GM12878 (cell line): ENCODE results near the gene CSK. TPM values are rescaled to one million over a fixed set of nuclear protein-coding genes. Genes with fewer than 3 reads are reported as not detected.
A peak's percentile ranks its signal among the peaks of the same experiment; 100 is the strongest.
"Not testable (repeated sequence)": the region's sequence is repeated elsewhere in the genome, so short reads cannot be mapped to it uniquely, and the experiment has no call there.

Experiments
- ATAC-seq: fragments of 200-7000 bp; cut with Tn5 transposase; 3 replicates; pipeline ENCODE4 v1.9.1; 2020; ENCODE audit warnings: mild to moderate bottlenecking, moderate library complexity
- BruUV-seq: library from RNA; stranded (reverse); fragments of 400-500 nt; replicated peaks from 2 replicates; lab custom pipeline; 2021; lab: Mats Ljungman, UMichigan
- CTCF ChIA-PET: fragments of 300-600 bp; sonication (Branson Sonifier 250); formaldehyde crosslinking; extraction: SDS; loops from one replicate; lab custom pipeline; 2021; ENCODE audit warnings: inconsistent platforms; lab: Yijun Ruan, JAX
- POLR2A ChIA-PET: fragments of 350-600 bp; formaldehyde crosslinking; extraction: SDS; loops from one replicate; lab custom pipeline; 2021; ENCODE audit warnings: inconsistent platforms; lab: Charles Lee
- RAD21 ChIA-PET: fragments of 300-600 bp; sonication (Branson Sonifier 250); formaldehyde crosslinking; loops from one replicate; lab custom pipeline; 2023; ENCODE audit warnings: antibody characterized with exemption; ENCODE audit not compliant: unreplicated experiment; lab: Charles Lee
- SMC1A ChIA-PET: fragments of 300-600 bp; sonication (Branson Sonifier 250); formaldehyde crosslinking; loops from one replicate; lab custom pipeline; 2023; ENCODE audit not compliant: unreplicated experiment, uncharacterized antibody; lab: Charles Lee
- DNase-seq: peaks from one replicate; pipeline ENCODE4 v3.0.0-alpha.2; 2011; ENCODE audit warnings: low read depth, low spot score
- FAIRE-seq: peaks from 3 replicates; lab custom pipeline; 2011; peaks lifted over from hg19 to GRCh38; lab: Jason Lieb, UNC
- H2AFZ ChIP-seq: 2 replicates; pipeline ENCODE4 v1.6.0; 2011; ENCODE audit warnings: low read depth, low read length, control low read depth; ENCODE audit not compliant: control insufficient read depth
- H3K27ac ChIP-seq: 2 replicates; pipeline ENCODE4 v1.5.1; 2011; ENCODE audit warnings: control low read depth; ENCODE audit not compliant: control insufficient read depth, insufficient read depth
- H3K27me3 ChIP-seq, 2 experiments: replicated peaks in 1 of 2; 2 replicates each; pipeline versions ENCODE4 v1.6.0 to v1.6.1; 2011; ENCODE audit warnings: low read length in 1 of 2; ENCODE audit not compliant: control insufficient read depth in 2 of 2, insufficient read depth in 2 of 2
- H3K36me3 ChIP-seq, 2 experiments: 2 replicates each; pipeline ENCODE4 v1.5.1; 2011; ENCODE audit warnings: low read length in 1 of 2; ENCODE audit not compliant: control insufficient read depth in 2 of 2, insufficient read depth in 2 of 2
- H3K4me1 ChIP-seq: 2 replicates; pipeline ENCODE4 v1.6.1; 2011; ENCODE audit warnings: mild to moderate bottlenecking, low read length, moderate library complexity, mixed read lengths; ENCODE audit not compliant: control insufficient read depth, insufficient read depth
- H3K4me2 ChIP-seq: 2 replicates; pipeline ENCODE4 v1.6.0; 2011; ENCODE audit warnings: control low read depth; ENCODE audit not compliant: control insufficient read depth, insufficient read depth
- H3K4me3 ChIP-seq: fragments of 200-600 bp; sonication (generic); 2 replicates; pipeline ENCODE4 v1.5.1; 2016
- H3K79me2 ChIP-seq: 2 replicates; pipeline ENCODE4 v1.6.0; 2011; ENCODE audit warnings: low read length; ENCODE audit not compliant: control insufficient read depth, insufficient read depth
- H3K9ac ChIP-seq: 2 replicates; pipeline ENCODE4 v1.8.0; 2011; ENCODE audit warnings: low read length, control low read depth, mixed read lengths; ENCODE audit not compliant: control insufficient read depth, insufficient read depth
- H3K9me3 ChIP-seq: replicated peaks from 3 replicates; pipeline ENCODE4 v1.5.1; 2011; ENCODE audit warnings: mild to moderate bottlenecking, low read length; ENCODE audit not compliant: control insufficient read depth, insufficient read depth
- H4K20me1 ChIP-seq: 2 replicates; pipeline ENCODE4 v1.6.0; 2011; ENCODE audit not compliant: control insufficient read depth, insufficient read depth
- BHLHE40 ChIP-seq, 2 experiments: fragments of 450-650 bp in 1 of 2; IDR thresholded peaks; 2 replicates each; pipeline ENCODE4 v1.6.1; 2011 to 2017; ENCODE audit warnings: low read depth in 2 of 2, borderline replicate concordance in 1 of 2, improper control_type of control experiment in 1 of 2, low read length in 1 of 2, mild to moderate bottlenecking in 1 of 2
- EED ChIP-seq: sonication (generic); IDR thresholded peaks from 2 replicates; pipeline ENCODE4 v1.6.1; 2016; ENCODE audit warnings: antibody characterized with exemption, low read depth
- IKZF1 ChIP-seq: fragments of 450-650 bp; conservative IDR thresholded peaks from 2 replicates; pipeline ENCODE4 v1.6.1; 2017; ENCODE audit warnings: antibody characterized with exemption, mild to moderate bottlenecking
- IKZF2 ChIP-seq, 2 experiments: fragments of 450-650 bp; IDR thresholded peaks; 2 replicates each; pipeline ENCODE4 v1.6.1; 2017; ENCODE audit warnings: mild to moderate bottlenecking in 2 of 2, moderate library complexity in 2 of 2
- MEF2A ChIP-seq: IDR thresholded peaks from 2 replicates; pipeline ENCODE4 v1.6.1; 2011; ENCODE audit warnings: low read depth, mild to moderate bottlenecking, low read length, moderate library complexity; ENCODE audit not compliant: insufficient read depth
- MXI1 ChIP-seq: fragments of 150-350 bp; IDR thresholded peaks from 2 replicates; pipeline ENCODE4 v1.6.1; 2011; ENCODE audit warnings: low read depth, mild to moderate bottlenecking, inconsistent platforms, low read length, improper control_type of control experiment
- ZNF384 ChIP-seq: IDR thresholded peaks from 2 replicates; pipeline ENCODE4 v1.6.1; 2012; ENCODE audit warnings: low read depth, mild to moderate bottlenecking, low read length, improper control_type of control experiment, borderline replicate concordance
- WGBS: methylation state at CpG from one replicate; pipeline ENCODE4 v1.1.6; 2016; ENCODE audit warnings: low lambda C conversion rate; ENCODE audit not compliant: insufficient replicate concordance, insufficient coverage; ENCODE audit errors: missing lambda C conversion rate; 5-methylcytosine and 5-hydroxymethylcytosine counted together
- in situ Hi-C: fragments of 300-500 bp; cut with MboI; formaldehyde crosslinking; loops from 9 replicates; pipeline ENCODE4 v1.14.3; 2018; ENCODE audit warnings: mixed read lengths
- intact Hi-C: fragments of 100-400 bp; cut with micrococcal nuclease; formaldehyde crosslinking; loops from one replicate; pipeline ENCODE4 v1.14.2; 2022; ENCODE audit not compliant: unreplicated experiment
- polyA plus RNA-seq, 11 experiments: library from polyadenylated mRNA; depleted of rRNA in 4 of 11; unstranded in 6 of 11; stranded (reverse) in 5 of 11; fragments of >200 nt; fragmentation: Nextera tagmentation in 4 of 11; fragmentation: Illumina TruSeq in 1 of 11; extraction: Ambion mirVana in 4 of 11; extraction: Trizol in 1 of 11; gene quantifications; 1 replicate in 1 of 11; 2 replicates in 10 of 11; pipeline versions ENCODE4 v1.2.1 to v1.2.3, GENCODE V29; 2011 to 2016; ENCODE audit warnings: inconsistent platforms in 2 of 11, missing spikeins in 2 of 11, low read depth in 1 of 11
- total RNA-seq, 4 experiments: library from RNA; depleted of rRNA in 3 of 4; stranded (reverse); fragments of >200 nt in 3 of 4; fragmentation: Illumina TruSeq in 1 of 4; extraction: Trizol in 1 of 4; gene quantifications; 2 replicates each; pipeline versions ENCODE4 v1.2.1 to v1.2.3, GENCODE V29; 2013 to 2021
- TF ChIP-seq, protein P1 (sequence below): IDR thresholded peaks from 2 replicates; pipeline ENCODE4 v1.6.1; 2012; ENCODE audit warnings: low read depth, low read length, improper control_type of control experiment

CSK gene
- total and polyA plus RNA-seq, 10 of the 15 experiments (the other 5 are each of a cell fraction or from before 2014, with no cell fraction given): 3.4 to 327 (median 75.8) TPM

DNA sequence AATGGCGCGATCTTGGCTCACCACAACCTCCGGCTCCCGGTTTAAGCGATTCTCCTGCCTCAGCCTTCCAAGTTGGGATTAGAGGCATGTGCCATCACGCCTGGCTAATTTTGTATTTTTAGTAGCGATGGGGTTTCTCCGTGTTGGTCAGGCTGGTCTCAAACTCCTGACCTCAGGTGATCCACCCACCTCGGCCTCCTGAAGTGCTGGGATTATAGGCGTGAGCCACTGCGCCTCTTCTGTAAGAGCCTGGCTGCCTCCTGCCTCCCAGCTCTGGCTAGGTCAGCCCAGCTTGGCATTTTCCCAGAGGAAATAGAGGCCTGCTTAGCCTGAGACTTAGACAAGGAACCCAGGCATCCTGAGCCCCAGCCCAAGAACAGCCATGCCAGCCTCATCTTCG, 4.2 kb downstream of the CSK start:
- ChIA-PET RAD21 (interaction anchor here (22.9 to 25.2 kb wide), 2 partner anchors 4 to 6 kb away, joined by 1186 read pairs; partner anchors contain the start of gene CSK), CTCF (interaction anchor here (1.2 to 25.9 kb wide), 5 partner anchors 10 to 115 kb away, joined by 3 to 1288 read pairs (median 23); partner anchors contain the start of gene CSK), POLR2A (interaction anchor here (0.6 to 14.2 kb wide), 5 partner anchors 9 to 153 kb away, joined by 3 to 602 read pairs (median 4); partner anchors contain the start of gene CSK), SMC1A (interaction anchor here (2.4 to 15.7 kb wide), 5 partner anchors 9 to 401 kb away, joined by 7 to 811 read pairs (median 23); partner anchors contain the start of gene CSK)
- Histone ChIP-seq H3K4me1 (peaks cover 48% of the 10 kb centered on the region), H3K27ac (peak overlapping the region; percentile 96), H3K4me2 (peak overlapping the region; percentile 67), H3K79me2 (peaks cover 92% of the 10 kb centered on the region), H3K4me3 (peak overlapping the region; percentile 94), H3K9ac (peak overlapping the region; percentile 82)
- H4K20me1 ChIP-seq, H2AFZ ChIP-seq, H3K9me3 ChIP-seq, H3K36me3 ChIP-seq, in situ Hi-C loops, ATAC-seq, DNase-seq, FAIRE-seq, H3K27me3 ChIP-seq: not testable (repeated sequence)
- TSS peak; percentile 30 for BruUV-seq
- TF ChIP-seq IKZF1 (peak; percentile 12; the same call in 1 of the 2 replicates), MXI1 (peak; percentile 14; the same call in 1 of the 2 replicates), IKZF2 (IDR thresholded peaks at IDR 0.05) (peak in 1 of 2 experiments; percentile 42; a peak in 2 of 4 replicates), MEF2A (0 out of 2 replicates have a peak, but pooled peaks have one; percentile 19), ZNF384 (peak; percentile 40; the same call in 1 of the 2 replicates), EED (peak; percentile 46; the same call in 1 of the 2 replicates), BHLHE40 (IDR thresholded peaks at IDR 0.05; ENCODE audit: borderline replicate concordance in 1 of 2, low read depth in 2 of 2, low read length in 1 of 2) (peak in 1 of 2 experiments; percentile 30; a peak in 1 of 4 replicates)
- TF ChIP-seq, protein P1, sequence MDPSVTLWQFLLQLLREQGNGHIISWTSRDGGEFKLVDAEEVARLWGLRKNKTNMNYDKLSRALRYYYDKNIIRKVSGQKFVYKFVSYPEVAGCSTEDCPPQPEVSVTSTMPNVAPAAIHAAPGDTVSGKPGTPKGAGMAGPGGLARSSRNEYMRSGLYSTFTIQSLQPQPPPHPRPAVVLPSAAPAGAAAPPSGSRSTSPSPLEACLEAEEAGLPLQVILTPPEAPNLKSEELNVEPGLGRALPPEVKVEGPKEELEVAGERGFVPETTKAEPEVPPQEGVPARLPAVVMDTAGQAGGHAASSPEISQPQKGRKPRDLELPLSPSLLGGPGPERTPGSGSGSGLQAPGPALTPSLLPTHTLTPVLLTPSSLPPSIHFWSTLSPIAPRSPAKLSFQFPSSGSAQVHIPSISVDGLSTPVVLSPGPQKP: 0 out of 2 replicates have a peak, but pooled peaks have one; percentile 7
- WGBS: 2% methylated on average over 11 of the region's 12 CpGs
- intact Hi-C loops: loop anchor here (2.0 to 5.0 kb wide), 2 partner anchors 244 to 389 kb away; partner anchors contain the start of gene ARID3B
